GM19351 (cell line): ENCODE measurements around the gene CPSF6.
A peak's percentile ranks its signal among the peaks of the same experiment; 100 is the strongest.
"Not testable (repeated sequence)": the region's sequence is repeated elsewhere in the genome, so short reads cannot be mapped to it uniquely, and the experiment has no call there.

Experiments
- ATAC-seq: cut with Tn5 transposase; IDR thresholded peaks from one replicate; pipeline ENCODE4 v1.9.1; 2021; ENCODE audit warnings: mild to moderate bottlenecking, moderate library complexity; ENCODE audit not compliant: unreplicated experiment

CPSF6 gene

DNA sequence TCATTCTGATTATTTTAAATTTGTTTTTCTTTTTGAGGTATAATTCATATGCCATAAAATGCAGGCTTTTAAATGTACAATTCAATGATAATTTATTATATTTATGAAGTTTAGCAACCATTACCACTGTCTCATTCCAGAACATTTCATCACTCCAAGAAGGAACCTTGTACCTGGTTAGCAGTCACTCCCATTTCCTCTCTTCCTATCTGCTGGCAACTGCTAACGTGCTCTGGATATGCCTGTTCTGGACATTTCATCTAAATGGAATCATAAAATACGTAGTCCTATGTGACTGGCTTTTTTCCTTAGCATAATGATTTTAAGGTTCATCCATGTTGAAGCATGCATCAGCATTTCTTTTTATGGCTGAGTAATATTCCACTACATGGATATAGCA lies 15.5 kb downstream of the CPSF6 start:
- ATAC-seq = no peak

GRCh38 chr12:69258655-69259054 lies 19.3 kb downstream of the CPSF6 start:
- ATAC-seq = no peak

DNA sequence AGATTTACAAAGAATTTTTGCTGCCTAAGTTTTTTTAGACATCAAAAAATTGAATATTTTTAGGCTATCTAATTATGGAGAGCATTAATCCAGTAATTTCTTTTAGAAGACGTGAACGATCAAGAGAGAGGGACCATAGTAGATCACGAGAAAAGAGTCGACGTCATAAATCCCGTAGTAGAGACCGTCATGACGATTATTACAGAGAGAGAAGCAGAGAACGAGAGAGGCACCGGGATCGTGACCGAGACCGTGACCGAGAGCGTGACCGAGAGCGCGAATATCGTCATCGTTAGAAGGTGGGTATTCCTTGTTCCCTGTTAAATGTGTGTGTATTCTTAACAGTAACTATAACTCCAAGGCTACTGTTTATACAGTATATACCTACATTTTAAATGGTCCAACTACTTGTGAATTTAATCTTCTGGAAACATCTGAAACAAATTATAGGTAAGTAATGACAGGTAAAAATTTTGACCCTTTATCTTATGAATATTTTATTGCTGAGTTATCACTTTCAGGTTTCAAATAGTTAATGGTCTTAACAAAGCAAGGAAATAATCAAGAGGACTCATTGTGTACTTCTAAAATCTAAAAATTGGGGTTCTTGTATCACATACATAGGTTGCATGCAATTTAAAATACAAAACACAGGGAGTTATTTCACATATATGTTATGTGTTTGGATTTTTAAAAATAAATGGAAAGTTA lies 23.1 kb downstream of the CPSF6 start:
- no peak for ATAC-seq

- ATAC-seq = no peak
These were observed 25.8 kb downstream of the CPSF6 start for GRCh38 chr12:69265205-69265604.

DNA sequence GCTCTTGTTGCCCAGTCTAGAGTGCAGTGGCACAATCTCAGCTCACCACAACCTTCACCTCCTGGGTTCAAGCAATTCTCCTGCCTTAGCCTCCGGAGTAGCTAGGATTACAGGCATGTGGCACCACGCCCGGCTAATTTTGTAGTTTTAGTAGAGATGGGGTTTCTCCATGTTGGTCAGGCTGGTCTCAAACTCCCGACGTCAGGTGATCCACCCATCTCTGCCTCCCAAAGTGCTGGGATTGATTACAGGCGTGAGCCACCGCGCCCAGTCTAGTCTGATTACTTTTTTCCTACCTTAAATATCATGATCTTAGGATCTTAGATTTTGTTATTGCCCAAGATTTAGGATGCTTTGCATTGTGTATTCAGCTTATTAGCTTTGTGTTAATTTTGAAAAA lies 26.3 kb downstream of the CPSF6 start:
- ATAC-seq = not testable (repeated sequence)

- ATAC-seq = no peak
These were observed 26.8 kb downstream of the CPSF6 start for GRCh38 chr12:69266036-69266635.

- no peak for ATAC-seq
These were observed 30.4 kb downstream of the CPSF6 start for GRCh38 chr12:69269736-69270135.

GRCh38 chr12:69272511-69272910 lies 33.1 kb downstream of the CPSF6 start:
- ATAC-seq = no peak

DNA sequence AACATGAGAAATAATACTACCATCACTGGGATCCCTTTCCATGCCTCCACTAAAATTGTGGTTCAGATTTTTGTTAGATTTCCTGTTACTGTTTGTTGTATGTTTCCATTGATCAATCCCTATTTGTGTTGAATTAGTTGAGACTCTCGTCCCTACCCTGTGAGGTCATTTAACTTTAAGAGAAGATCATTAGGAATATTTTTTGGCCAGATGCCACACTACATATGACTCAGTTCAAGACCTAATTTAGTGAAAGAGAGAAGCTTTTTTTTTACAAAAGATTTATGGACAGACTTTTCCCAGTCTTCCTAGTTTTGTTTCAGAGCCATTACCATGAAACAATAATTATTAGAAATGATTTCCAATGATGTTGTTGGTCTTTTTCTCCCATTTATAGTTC lies 35.5 kb downstream of the CPSF6 start:
- no peak for ATAC-seq

DNA sequence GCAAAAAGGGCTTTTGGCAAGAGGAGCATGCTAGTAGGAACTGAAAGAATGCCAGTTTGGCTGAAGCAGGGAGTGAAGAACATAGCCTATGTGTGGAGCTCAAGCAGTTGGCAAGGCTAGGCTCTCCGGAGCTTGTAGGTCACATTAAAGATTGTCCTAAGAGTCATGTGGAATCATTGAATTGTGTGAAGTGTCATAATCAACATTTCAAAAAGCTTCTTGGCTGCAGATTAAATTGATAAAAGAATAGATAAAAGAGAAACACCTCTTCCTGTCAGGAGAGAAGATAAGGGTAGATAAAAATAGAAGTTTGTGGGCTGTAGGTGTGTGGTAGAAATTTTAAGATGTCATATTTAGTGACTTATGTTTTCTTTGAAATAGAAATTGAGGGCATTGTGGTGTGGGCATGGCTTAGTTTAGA lies 36.1 kb downstream of the CPSF6 start:
- ATAC-seq = no peak

DNA sequence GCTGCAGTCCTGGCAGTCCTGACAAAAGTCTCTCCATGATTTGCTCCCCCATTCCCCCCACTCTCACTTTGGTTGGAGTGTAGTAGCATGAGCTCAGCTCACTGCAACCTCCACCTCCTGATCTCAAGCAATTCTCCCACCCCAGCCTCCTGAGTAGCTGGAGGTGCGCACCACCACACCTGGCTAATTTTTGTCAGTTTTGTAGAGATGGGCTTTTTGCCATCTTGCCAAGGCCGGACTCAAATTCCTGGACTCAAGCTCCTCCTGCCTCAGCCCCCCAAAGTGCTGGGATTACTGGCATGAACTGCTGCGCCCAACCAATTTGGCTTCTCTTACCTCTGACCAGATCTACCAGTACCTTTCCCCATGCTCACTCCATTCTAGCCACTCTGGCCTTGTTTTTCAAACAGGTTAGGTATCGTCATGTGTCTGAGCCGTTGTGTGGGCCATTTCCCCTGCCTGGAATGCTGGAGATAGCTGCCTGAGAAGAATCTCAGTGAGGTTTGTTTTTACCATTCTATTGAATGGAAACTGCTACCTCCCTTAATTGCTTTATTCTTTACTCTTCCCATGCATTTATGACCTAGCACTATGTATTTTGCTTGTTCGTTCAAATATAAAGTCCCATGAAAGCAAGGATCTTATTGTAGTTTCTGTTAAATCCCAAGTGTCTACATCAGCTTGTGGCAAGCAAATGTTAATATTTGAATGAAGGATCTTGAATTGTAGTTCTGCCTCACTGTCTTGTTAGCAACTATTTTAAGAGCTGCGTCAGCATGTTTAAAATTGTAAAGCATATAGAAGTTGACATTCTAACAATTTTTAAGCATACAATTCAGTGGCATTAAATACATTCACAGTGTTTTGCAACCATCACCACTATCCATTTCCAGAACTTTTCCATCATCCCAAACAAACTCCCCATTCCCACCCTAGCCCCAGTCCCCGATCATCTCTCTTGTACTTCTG lies 39.7 kb downstream of the CPSF6 start:
- ATAC-seq = no peak

- ATAC-seq = peak; percentile 58
These were observed 44.8 kb downstream of the CPSF6 start for GRCh38 chr12:69284131-69284530.

DNA sequence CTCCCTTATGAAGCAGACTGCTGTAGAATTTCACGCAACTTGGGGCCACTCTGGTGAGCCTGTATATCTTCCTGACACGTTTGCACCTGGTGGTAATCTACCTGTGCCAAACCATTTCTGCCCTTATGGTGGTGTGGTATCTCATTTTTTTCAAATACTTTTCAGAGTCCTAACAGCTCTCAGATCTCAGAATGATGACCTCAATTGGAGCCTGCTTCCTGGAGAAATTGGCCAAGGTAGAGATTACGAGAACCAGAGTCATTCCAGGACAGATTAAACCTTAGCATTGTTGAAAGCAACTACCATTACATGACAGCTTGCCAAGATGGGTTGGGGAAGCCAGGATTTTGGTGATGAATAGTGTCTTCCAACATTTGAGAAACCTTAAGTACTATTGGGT lies 48.2 kb downstream of the CPSF6 start:
- no peak for ATAC-seq

DNA sequence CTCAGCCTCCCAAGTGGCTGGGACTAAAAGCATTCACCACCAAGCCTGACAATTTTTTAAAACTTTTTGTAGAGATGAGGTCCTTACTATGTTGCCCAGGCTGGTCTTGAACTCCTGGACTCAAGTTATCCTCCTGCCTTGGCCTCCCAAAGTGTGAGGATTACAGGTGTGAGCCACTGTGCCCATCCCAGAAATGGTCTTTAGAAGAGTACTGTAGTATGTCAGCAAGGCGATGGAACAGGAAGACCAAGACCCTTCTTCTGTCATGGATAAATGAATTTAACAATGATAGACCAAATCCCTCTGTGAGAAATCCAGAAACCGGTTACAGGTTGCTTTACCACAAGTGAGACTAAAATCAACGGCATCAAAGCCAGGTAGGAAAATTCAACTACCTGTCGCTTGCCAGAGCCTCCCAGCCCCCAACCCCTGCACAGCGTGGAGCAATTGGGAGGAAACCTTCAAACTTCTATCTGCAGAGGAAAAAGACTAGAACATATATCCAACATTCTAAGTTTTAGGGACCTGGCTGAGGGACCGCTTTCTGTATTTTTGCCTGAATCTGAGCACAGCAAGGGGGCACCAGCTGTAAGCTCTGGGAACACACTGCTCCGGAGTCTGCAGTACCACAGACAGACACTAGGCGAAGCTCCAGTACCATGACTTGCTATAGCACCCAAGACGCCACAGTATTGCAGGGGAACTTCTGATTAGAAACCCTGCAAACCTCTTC lies 51.3 kb downstream of the CPSF6 start:
- peak; percentile 100 for ATAC-seq

- no peak for ATAC-seq
These were observed 51.9 kb downstream of the CPSF6 start for GRCh38 chr12:69291278-69291593.

DNA sequence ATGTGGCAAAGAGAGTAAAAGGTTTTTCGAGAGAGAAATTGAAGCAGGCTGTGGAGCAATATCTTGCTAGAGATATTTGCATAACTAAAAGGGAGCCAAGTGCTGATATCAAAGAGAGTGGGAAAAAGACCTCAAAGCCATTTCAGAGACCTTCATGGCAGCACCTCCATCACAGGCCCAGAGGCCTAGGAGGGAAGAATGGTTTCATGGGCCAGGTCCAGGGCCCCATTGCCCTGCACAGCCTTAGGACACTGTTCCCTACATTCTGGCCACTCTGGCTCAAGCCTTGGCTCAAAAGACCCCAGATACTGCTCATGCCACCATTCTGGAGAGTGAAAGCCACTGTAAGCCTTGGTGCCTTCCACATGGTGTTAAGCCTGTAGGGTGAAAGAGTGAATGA lies 58.8 kb downstream of the CPSF6 start:
- no peak for ATAC-seq

GRCh38 chr12:69298947-69299346 lies 59.6 kb downstream of the CPSF6 start:
- no peak for ATAC-seq

- ATAC-seq = no peak
These were observed 64.9 kb downstream of the CPSF6 start for GRCh38 chr12:69304284-69304683.

GRCh38 chr12:69309461-69309860 lies 70.1 kb downstream of the CPSF6 start:
- no peak for ATAC-seq

DNA sequence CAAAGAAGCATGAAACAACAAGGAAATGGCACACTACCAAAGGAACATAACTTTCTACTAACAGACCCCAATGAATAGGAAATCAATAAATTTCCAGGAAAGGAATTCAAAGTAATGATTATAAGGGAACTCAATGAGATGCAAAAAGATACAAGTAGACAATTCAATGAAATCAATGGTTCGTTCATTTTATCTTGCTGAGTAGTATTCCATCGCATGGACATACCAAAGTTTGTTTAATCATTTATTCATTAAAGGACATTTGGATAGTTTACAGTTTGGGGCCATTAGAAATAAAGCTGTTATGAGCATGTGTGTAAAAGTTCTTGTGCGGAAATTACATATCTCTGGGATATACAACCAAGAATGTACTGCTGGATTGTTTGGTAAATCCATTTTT lies 73.8 kb downstream of the CPSF6 start:
- ATAC-seq = no peak

- ATAC-seq = not testable (repeated sequence)
These were observed 77.4 kb downstream of the CPSF6 start for GRCh38 chr12:69316784-69317183.
